Measurements from ENCODE around the gene NFE2L3. TPM values are rescaled to one million over a fixed set of nuclear protein-coding genes. Genes with fewer than 3 reads are reported as not detected.

NFE2L3 gene
- total RNA-seq, 1 donor from 2014 or later = 1.8 TPM

GRCh38 chr7:26200444-26201246 is 48.6 kb downstream of the NFE2L3 start, which contains the start of gene HNRNPA2B1:
Gene HNRNPA2B1 (minus strand): TSS chr7:26200746. CDS start chr7:26200577, 169 bp downstream.
- ATAC-seq = peak; percentile 91

DNA sequence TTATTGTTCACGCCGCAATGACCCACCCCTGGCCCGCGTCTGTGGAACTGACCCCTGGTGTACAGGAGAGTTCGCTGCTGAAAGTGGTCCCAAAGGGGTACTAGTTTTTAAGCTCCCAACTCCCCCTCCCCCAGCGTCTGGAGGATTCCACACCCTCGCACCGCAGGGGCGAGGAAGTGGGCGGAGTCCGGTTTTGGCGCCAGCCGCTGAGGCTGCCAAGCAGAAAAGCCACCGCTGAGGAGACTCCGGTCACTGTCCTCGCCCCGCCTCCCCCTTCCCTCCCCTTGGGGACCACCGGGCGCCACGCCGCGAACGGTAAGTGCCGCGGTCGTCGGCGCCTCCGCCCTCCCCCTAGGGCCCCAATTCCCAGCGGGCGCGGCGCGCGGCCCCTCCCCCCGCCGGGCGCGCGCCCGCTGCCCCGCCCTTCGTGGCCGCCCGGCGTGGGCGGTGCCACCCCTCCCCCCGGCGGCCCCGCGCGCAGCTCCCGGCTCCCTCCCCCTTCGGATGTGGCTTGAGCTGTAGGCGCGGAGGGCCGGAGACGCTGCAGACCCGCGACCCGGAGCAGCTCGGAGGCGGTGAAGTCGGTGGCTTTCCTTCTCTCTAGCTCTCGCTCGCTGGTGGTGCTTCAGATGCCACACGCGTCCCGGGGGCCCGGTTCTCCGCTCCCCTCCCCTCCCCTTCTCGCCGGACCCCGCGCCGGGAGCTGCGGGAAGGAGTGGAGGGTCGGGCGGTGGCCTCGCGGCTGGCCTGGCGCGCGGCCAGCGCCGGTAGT is 49.4 kb downstream of the NFE2L3 start, which contains the start of gene CBX3:
CBX3 (plus strand) TSS at position 499 of the 772 bp plus-strand sequence. CDS start 1,254 bp downstream, outside the sequence.
- ATAC-seq = peak; percentile 75

DNA sequence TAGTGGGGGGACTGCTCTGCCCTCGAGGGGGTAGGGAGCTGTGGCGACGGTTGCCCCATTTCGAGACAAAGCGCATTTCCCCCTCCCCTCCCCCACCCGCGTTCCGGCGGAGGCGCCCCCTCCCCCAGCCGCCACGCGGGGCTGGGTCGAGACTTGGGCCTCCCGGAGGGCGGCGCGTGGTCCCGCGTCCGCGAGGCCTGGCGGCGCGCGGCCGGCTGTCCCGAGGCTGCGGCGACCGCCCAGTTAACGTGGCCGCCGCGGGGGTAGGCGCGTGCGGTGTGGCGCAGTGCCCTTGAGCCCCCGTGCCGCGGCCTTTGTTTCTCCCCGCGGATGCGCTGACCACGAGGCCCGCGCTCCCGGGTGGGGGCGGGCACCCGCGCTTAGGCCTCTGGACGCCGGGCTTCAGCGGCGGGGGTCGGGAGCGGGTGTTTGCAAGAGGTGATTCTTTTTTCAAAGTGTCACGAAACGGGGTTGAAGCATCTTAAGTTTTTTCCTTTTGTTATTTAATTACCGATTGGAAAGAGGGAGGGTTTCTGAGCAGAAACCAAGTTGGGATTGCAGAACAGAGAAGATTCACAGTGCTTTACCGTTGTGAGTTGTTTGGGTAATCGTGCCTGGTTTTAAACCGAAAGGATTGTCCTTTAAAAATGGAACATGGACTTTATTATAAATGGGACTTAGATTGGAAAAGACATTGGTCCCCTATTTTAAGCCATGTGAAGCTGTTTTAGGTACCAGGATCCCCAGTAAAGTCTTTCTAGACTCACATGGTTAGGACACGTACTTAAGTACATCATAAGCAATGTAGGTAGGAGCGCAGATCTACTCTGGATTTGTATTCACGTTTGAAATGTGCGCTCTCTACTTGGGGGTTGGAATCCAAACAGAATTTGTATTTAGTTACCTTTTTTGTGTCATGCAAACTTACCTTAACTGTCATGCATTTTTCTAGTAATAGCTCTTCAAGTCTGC is 50.3 kb downstream of the NFE2L3 start:
- ATAC-seq = peak; percentile 2

DNA sequence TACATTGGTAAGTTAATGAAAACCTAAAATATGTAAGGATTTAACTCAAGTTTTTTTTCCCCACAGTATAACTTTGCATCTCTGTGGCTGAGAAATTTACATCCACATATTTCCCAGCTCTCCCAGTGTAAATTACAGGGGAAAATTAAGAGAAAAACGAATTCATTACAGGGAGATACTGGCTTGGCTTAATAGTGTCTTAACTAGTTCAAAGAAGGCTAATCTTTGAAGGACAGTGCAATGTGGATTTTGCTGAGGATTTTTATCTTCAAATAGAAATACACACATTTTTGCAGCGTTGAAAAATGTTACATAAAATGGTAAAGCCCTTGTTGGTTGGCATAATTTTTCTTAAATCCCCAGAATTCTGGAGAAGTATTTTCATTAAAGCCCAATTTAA is 51.0 kb downstream of the NFE2L3 start:
- no peak for ATAC-seq

DNA sequence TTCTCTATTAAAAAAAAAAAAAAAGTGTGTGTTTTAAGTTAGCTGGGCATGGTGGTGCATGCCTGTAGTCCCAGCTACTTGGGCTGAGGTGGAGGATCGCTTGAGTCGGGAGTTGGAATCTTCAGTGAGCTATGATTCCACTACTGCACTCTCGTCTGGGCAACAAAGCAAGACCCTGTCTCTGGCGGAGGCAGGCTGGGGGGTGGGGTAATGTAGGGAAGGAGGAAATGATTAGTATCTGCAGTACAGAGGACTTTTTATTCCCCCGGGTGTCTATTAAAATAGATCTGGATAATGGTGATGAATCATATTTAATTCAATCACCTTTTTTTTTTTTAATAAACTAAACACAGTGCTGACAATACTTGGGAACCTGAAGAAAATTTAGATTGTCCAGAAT is 56.0 kb downstream of the NFE2L3 start:
- ATAC-seq = no peak

DNA sequence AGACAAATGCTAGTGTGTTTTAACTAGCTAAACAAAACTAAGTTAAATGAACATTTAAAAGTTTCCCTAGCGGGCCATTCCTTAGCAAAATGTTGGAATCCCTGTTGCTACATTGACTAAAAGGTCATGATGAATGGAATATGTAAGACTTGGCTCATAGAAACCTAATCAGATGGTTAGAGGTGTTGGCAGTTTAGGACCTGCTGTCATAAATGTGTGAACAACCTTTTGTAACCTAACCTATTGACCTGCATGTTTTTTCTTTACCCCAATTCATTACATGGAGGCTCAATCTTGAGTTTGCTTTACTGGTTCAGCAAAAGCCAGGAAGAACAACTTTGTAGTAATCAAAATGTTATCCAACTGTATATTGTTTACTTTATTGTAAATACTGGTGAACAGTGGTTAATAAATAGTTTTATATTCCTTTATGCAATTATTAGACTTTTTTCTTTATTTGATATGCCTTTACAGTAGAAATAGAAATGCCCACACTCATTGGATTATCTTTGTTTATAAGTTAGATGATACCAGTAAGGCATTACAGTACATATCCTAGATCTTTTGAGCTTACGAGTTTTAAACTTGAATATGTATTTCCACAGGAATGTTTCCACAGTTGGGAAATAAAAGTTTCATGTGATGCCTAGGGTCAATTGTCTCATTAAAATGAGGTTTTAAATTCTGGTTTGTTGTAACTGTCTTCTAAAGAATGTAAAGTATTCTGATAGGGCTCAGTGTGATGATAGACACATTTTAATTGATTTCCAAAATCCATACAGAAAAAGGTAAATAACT is 61.1 kb downstream of the NFE2L3 start:
- no peak for ATAC-seq

DNA sequence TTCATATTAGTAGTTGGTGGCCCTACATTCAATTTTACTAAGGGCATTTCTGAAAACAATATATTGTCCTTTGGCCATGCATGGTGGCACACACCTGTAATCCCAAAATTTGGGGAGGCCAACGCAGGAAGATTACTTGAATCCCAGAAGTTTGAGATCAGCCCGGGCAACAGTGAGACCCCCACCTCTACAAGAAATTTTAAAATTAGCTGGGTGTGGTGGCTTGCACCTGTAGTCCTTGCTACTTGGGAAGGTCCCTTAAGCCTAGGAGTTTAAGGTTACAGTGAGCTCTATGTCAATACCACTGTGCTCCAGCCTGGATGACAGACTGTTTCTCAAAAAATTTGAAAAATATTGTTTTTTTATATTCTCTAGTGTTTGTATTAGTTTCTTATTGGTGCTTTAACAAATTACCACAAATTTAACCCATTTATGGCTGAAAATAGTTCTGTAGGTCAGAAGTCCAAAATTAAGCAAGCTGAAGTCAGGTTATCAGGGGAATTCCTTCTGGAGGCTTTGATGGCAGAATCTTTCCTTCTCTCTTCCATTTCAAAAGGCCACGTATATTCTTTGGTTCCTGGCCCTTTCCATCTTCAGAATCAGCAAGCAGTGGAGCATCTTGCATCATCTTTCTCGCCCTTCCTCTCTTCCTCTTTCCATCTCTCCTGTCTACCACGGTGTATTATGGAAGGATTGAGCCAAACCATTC is 62.0 kb downstream of the NFE2L3 start:
- ATAC-seq = no peak

- ATAC-seq = no peak
Measured at GRCh38 chr7:26216049-26216448, 64.1 kb downstream of the NFE2L3 start.

GRCh38 chr7:26224359-26224758 is 72.4 kb downstream of the NFE2L3 start:
- ATAC-seq = no peak

DNA sequence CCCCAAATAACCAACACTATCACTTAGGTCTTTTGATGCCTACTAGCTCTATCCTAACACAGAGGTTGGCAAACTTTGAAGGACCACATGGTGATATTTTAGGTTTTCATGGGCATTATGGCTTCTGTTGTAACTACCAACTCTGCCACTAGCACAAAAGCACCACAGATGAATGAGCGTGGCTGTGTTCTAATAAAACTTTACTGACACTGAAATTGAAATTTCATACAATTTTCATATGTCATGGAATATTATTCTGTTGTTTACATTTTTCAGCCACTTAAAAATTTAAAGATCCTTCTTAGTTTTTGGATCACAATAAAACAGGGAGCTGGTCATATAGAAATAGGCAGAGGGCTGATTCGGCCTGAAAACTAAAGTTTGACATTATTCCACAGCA is 76.0 kb downstream of the NFE2L3 start:
- no peak for ATAC-seq

- ATAC-seq = no peak
Measured at GRCh38 chr7:26233902-26234511, 82.0 kb downstream of the NFE2L3 start.

Other genes with a start within 250 kb of the NFE2L3 start
- 231 TPM for gene HNRNPA2B1, start 48.5 kb downstream of the NFE2L3 start, total RNA-seq
- 61.4 TPM for gene CBX3, start 49.5 kb downstream of the NFE2L3 start, total RNA-seq
- gene SNX10, start 139.7 kb downstream of the NFE2L3 start, total RNA-seq = 2.1 TPM